Cardiac fibroblast (primary cell): ENCODE measurements around the gene MS4A15.

Experiments
- DNase-seq, 2 donors: peaks; one replicate each; pipeline versions ENCODE4 v3.0.0 to v3.0.0-alpha.2; 2010; ENCODE audit warnings: low read depth in 2 of 2
- H3K4me3 ChIP-seq, 2 donors: replicated peaks in 1 of 2; 1 replicate in 1 of 2; 2 replicates in 1 of 2; pipeline ENCODE4 v1.5.1; 2011; ENCODE audit warnings: low read depth in 2 of 2, low read length in 2 of 2, mild to moderate bottlenecking in 2 of 2, moderate library complexity in 1 of 2
- TF ChIP-seq, protein P1 (sequence below): IDR thresholded peaks from one replicate; pipeline ENCODE4 v1.5.1; 2011; ENCODE audit warnings: low read depth, mild to moderate bottlenecking, low read length, inconsistent platforms

The MS4A15 gene

DNA sequence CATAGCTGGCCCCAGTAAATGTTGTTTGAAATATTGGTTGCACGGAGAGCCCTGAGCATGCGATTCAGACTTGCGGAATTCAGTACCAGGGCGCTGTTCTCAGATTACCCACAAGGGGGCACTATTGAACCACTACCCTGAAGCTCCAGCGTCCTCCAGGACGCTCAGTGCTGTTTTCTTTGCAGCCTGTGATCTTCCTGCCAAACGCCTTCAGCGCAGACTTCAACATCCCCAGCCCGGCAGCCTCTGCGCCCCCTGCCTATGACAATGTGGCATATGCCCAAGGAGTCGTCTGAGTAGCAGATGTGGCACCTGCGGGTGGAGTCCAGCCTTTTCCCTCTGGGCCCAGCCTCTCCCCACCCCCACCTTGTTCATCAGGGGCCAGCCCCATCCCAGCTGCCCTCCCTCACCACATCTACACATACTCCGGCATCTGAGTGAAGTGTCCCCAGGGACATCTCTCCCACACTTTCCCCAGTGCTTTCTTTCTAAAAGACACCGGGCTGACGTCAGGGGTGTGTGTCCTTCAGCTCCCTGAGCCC lies 18.8 kb downstream of the MS4A15 start:
- no peak overlapping the region for H3K4me3 ChIP-seq
- DNase-seq: peak; percentile 95 to 96
- TF ChIP-seq, protein P1, sequence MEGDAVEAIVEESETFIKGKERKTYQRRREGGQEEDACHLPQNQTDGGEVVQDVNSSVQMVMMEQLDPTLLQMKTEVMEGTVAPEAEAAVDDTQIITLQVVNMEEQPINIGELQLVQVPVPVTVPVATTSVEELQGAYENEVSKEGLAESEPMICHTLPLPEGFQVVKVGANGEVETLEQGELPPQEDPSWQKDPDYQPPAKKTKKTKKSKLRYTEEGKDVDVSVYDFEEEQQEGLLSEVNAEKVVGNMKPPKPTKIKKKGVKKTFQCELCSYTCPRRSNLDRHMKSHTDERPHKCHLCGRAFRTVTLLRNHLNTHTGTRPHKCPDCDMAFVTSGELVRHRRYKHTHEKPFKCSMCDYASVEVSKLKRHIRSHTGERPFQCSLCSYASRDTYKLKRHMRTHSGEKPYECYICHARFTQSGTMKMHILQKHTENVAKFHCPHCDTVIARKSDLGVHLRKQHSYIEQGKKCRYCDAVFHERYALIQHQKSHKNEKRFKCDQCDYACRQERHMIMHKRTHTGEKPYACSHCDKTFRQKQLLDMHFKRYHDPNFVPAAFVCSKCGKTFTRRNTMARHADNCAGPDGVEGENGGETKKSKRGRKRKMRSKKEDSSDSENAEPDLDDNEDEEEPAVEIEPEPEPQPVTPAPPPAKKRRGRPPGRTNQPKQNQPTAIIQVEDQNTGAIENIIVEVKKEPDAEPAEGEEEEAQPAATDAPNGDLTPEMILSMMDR: peak; percentile 95

DNA sequence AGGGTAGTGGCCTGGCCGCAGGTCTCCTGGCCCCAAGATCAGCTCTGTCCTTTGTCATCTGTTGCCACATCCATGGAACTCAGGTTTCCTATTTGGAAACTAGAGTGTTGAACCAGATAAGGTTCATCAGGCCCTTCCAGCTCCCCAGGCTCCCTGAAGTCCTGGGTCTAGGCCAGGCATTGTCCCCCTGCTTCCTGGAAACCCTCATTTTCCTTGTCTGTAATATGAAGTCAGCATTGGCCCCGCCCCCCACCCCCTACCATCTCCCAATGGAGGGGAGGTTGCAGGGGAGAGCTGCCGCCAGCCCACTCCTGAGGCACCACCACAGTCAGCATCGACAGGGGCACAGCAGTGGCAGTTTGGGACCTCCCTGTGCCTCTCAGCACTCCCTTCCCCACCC lies 19.5 kb downstream of the MS4A15 start:
- no peak for DNase-seq
- TF ChIP-seq, protein P1: no peak
- no peak overlapping the region for H3K4me3 ChIP-seq

- DNase-seq: no peak
- TF ChIP-seq, protein P1: no peak
- no peak overlapping the region for H3K4me3 ChIP-seq
Observed at GRCh38 chr11:60777106-60777505, 20.4 kb downstream of the MS4A15 start.

DNA sequence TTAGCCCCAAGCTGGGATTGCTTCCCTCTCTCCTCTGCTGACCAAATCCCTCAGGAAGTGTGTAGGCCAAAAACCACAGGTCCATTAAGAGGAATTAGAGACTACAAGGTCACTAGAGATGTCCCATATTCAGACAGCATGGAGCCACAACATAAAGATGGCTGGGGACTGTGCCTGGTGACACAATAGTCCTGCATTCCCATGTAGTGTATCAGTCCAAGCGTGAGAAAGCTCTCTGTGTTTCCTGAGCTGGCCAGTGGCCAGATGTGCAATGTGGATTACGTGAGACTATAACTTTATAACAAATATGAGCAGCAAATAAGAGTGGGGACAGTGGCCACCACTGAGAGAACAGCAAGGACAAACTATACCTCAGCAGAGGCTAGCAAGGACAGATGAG lies 20.9 kb downstream of the MS4A15 start:
- H3K4me3 ChIP-seq: no peak overlapping the region
- TF ChIP-seq, protein P1: no peak
- peak; percentile 84 to 96 for DNase-seq

DNA sequence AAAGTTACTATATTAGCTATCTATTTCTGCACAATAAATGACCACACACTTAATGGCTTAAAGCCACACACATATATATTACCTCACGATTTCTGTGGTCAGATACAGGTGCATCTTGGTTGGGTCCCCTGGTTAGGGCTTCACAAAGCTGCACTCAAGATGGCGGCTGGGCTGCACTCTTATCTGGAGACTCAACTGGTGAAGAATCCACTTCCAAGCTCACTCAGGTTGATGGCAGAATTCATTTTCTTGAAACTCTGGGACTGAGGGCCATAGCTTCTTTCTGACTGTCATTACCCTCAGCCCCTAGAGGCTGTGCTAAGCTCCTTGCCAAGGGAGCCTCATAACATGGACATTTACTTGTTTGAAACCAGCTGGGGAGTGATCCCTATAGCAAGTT lies 23.4 kb downstream of the MS4A15 start:
- TF ChIP-seq, protein P1: no peak
- no peak overlapping the region for H3K4me3 ChIP-seq
- DNase-seq: no peak

- DNase-seq: no peak
- H3K4me3 ChIP-seq: no peak overlapping the region
- TF ChIP-seq, protein P1: no peak
Observed at GRCh38 chr11:60780774-60781173, 24.1 kb downstream of the MS4A15 start.
